Activated CD8-positive, alpha-beta T cell treated with anti-CD3 and anti-CD28 coated beads for 36 hours (primary cell): ENCODE measurements around the gene PROM1. TPM values are rescaled to one million over a fixed set of nuclear protein-coding genes. Genes with fewer than 3 reads are reported as not detected.

Experiments
- ATAC-seq: fragments of 200-7000 bp; cut with Tn5 transposase; one replicate; pipeline ENCODE4 v1.10.0; 2021; ENCODE audit warnings: mild to moderate bottlenecking, moderate library complexity
- CTCF ChIA-PET: fragments of 350-600 bp; sonication (Branson Sonifier 250); formaldehyde crosslinking; loops from one replicate; lab custom pipeline; 2021; ENCODE audit warnings: antibody characterized with exemption; lab: Charles Lee
- POLR2A ChIA-PET: fragments of 350-600 bp; sonication (Branson Sonifier 250); formaldehyde crosslinking; loops from one replicate; lab custom pipeline; 2021; ENCODE audit warnings: antibody characterized with exemption; lab: Charles Lee
- DNase-seq: peaks from one replicate; pipeline ENCODE4 v3.0.0-alpha.2; 2020
- H3K27ac Mint-ChIP-seq: one replicate; pipeline ENCODE4 v1.8.0; 2021; ENCODE audit warnings: mild to moderate bottlenecking, mixed read lengths
- H3K27me3 Mint-ChIP-seq: one replicate; pipeline ENCODE4 v1.8.0; 2021; ENCODE audit warnings: mixed read lengths
- H3K36me3 Mint-ChIP-seq: one replicate; pipeline ENCODE4 v1.8.0; 2021; ENCODE audit warnings: low read depth, mixed read lengths
- H3K4me1 Mint-ChIP-seq: one replicate; pipeline ENCODE4 v1.8.0; 2021; ENCODE audit warnings: low read depth, mixed read lengths
- H3K4me3 Mint-ChIP-seq: one replicate; pipeline ENCODE4 v1.8.0; 2021; ENCODE audit warnings: mild to moderate bottlenecking, moderate library complexity, mixed read lengths
- H3K9me3 Mint-ChIP-seq: one replicate; pipeline ENCODE4 v1.8.0; 2021; ENCODE audit warnings: mixed read lengths
- CTCF ChIP-seq: fragments of 200-600 bp; IDR thresholded peaks from one replicate; pipeline ENCODE4 v1.8.0; 2022; ENCODE audit warnings: antibody characterized with exemption, mild to moderate bottlenecking
- intact Hi-C: fragments of 100-400 bp; cut with micrococcal nuclease; formaldehyde crosslinking; loops from one replicate; pipeline ENCODE4 v1.10.0; 2022
- total RNA-seq, 2 experiments: library from RNA; stranded (reverse); gene quantifications; one replicate each; pipeline ENCODE4 v1.2.3, GENCODE V29; 2021

The PROM1 gene
- total RNA-seq, 2 experiments from 2014 or later = 0.22 TPM; not detected in 1

DNA sequence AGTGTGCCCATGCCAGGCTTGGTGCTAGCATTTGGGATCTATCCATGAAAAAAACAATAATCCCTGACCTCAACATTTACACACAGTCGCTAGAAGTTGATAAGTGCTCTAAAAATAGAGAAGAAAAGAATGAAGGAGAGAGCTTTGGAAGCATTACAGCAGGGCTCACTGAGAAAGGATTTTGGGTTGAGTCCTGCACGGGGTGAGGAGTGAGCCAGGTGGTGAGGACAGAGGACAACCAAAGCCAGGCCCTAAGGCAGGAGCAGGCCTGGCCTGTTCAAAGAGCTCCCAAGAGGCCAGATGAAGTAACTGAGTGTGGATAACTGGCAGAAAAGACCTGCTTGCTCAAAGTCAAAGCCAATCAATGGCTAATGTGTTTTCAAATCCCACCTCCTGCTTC, 20.7 kb upstream of the PROM1 start:
- no peak for TF ChIP-seq CTCF
- no peaks in the 10 kb centered on the region for H3K9me3 Mint-ChIP-seq
- DNase-seq = no peak
- ATAC-seq = no peak
- no peak overlapping the region for H3K4me3 Mint-ChIP-seq
- intact Hi-C loops = no loop called here
- no peaks in the 10 kb centered on the region for H3K36me3 Mint-ChIP-seq
- H3K27me3 Mint-ChIP-seq = peaks cover 4% of the 10 kb centered on the region
- ChIA-PET POLR2A (no interaction called here), CTCF (no interaction called here)
- no peaks in the 10 kb centered on the region for H3K4me1 Mint-ChIP-seq
- no peak overlapping the region for H3K27ac Mint-ChIP-seq

DNA sequence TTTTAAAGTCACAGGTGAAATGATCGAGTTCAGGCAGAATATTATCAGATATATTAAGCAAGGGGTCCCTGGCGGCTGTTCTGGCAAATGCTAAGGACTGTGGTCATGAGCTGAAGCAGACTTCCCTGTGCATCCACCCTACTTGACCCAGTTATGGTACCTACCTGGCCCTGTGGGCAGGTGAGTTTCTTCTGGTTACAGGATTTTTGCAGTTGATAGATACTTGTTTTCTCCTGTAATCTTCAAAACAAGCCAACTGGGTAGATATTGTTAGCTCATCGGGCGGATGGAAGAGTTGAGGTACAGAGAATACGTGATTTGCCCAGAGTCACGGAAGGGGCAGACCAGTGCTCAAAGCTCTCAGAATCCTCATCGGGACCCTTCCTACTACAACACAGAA, 18.5 kb upstream of the PROM1 start:
- ChIA-PET CTCF (interaction anchor here (1.0 kb wide), 1 partner anchor 162 kb away, joined by 4 read pairs; no protein-coding TSS in a partner anchor), POLR2A (interaction anchor here (0.6 kb wide), 1 partner anchor 39 kb away, joined by 3 read pairs; no protein-coding TSS in a partner anchor)
- H3K36me3 Mint-ChIP-seq = no peaks in the 10 kb centered on the region
- TF ChIP-seq CTCF = no peak
- ATAC-seq (no peak), DNase-seq (no peak)
- intact Hi-C loops = no loop called here
- H3K4me1 Mint-ChIP-seq = no peaks in the 10 kb centered on the region
- no peak overlapping the region for H3K4me3 Mint-ChIP-seq
- no peak overlapping the region for H3K27ac Mint-ChIP-seq
- peaks cover 10% of the 10 kb centered on the region for H3K27me3 Mint-ChIP-seq
- H3K9me3 Mint-ChIP-seq = no peaks in the 10 kb centered on the region

DNA sequence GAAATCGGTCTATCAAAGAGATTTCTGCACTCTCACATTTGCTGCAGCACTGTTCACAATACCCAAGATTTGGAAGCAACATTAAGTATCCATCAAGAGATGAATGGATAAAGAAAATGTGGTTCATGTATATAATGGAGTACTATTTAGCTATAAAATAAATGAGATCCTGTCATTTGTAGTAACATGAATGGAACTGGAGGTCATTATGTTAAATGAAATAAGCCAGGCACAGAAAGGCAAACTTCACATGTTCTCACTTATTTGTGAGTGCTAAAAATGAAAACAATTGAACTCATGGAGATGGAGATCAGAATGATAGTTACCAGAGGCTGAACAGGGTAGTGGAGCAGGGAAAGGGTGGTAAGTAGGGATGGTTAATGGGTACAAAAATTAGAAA, 17.0 kb upstream of the PROM1 start:
- POLR2A ChIA-PET = no interaction called here

GRCh38 chr4:16092682-16093319, 9.0 kb upstream of the PROM1 start:
- CTCF ChIA-PET = no interaction called here
- POLR2A ChIA-PET = no interaction called here
- DNase-seq = no peak
- no peak for ATAC-seq
- Mint-ChIP-seq H3K27ac (no peak overlapping the region), H3K36me3 (no peaks in the 10 kb centered on the region), H3K27me3 (peaks cover 39% of the 10 kb centered on the region), H3K9me3 (no peaks in the 10 kb centered on the region), H3K4me3 (no peak overlapping the region), H3K4me1 (no peaks in the 10 kb centered on the region)
- intact Hi-C loops = no loop called here
- no peak for TF ChIP-seq CTCF

More for the DNA sequence above, 17.0 kb upstream of the PROM1 start:
- Mint-ChIP-seq H3K36me3 (no peaks in the 10 kb centered on the region), H3K27me3 (peaks cover 12% of the 10 kb centered on the region), H3K4me3 (no peak overlapping the region), H3K4me1 (no peaks in the 10 kb centered on the region), H3K27ac (no peak overlapping the region), H3K9me3 (no peaks in the 10 kb centered on the region)
- intact Hi-C loops = no loop called here
- no peak for TF ChIP-seq CTCF
- CTCF ChIA-PET = no interaction called here
- ATAC-seq = no peak
- no peak for DNase-seq

DNA sequence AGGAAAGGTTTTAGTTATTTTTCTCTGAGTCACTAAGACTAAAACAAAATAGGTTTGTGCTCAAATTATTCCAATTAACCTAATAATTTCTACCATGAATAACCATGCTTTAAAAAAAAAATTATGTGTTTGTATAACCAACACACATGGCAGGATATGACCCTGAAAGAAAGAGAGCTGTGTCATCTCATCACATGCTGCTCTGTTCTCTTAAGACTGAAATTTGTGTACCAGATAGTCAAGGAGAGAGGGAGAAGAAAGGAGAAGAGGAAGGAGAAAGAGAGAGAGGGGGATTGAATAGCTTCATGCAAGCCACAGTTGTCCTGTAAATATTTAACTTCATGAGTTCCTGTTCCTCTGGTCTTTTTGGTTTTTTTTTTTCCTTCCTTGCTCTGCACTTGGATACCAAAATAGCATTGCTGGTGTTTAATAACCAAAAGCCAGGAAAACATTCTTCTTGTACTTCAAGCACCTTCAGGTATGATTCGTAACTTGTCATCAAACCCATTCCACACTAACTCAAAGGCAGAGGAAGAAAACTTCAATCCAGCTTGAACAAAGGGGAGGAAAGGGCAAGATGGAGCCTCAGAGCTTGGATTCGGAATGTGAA, 6.4 kb upstream of the PROM1 start:
- no peak for TF ChIP-seq CTCF
- Mint-ChIP-seq H3K4me3 (no peak overlapping the region), H3K4me1 (no peaks in the 10 kb centered on the region), H3K9me3 (no peaks in the 10 kb centered on the region), H3K27ac (no peak overlapping the region), H3K36me3 (no peaks in the 10 kb centered on the region), H3K27me3 (peaks cover 51% of the 10 kb centered on the region)
- intact Hi-C loops = no loop called here
- POLR2A ChIA-PET = no interaction called here
- CTCF ChIA-PET = interaction anchor here (1.0 kb wide), 1 partner anchor 107 kb away, joined by 3 read pairs; no protein-coding TSS in a partner anchor
- ATAC-seq (no peak), DNase-seq (no peak)
